CD4-positive, alpha-beta T cell treated with Interleukin-15 for 1 hour (primary cell): Measurements from ENCODE around the gene PLAAT1.

Experiments used
- DNase-seq: peaks from one replicate; pipeline ENCODE4 v3.0.0-alpha.2; 2020

PLAAT1 gene

GRCh38 chr3:193253986-193254660 is 13.1 kb downstream of the PLAAT1 start:
- no peak for DNase-seq

GRCh38 chr3:193261970-193262369 is 20.9 kb downstream of the PLAAT1 start:
- DNase-seq, result no peak

- DNase-seq, result no peak
Measured at GRCh38 chr3:193262707-193263106, 21.7 kb downstream of the PLAAT1 start.

GRCh38 chr3:193269343-193270028 is 28.5 kb downstream of the PLAAT1 start:
- DNase-seq, result no peak

- DNase-seq, result no peak
Measured at GRCh38 chr3:193270451-193270850, 29.4 kb downstream of the PLAAT1 start.

- DNase-seq, result no peak
Measured at GRCh38 chr3:193271101-193271840, 30.2 kb downstream of the PLAAT1 start.

- no peak for DNase-seq
Measured at GRCh38 chr3:193292386-193292785, 51.4 kb downstream of the PLAAT1 start.

GRCh38 chr3:193295985-193296384 is 55.0 kb downstream of the PLAAT1 start:
- DNase-seq, result no peak

- no peak for DNase-seq
Measured at GRCh38 chr3:193297421-193297820, 56.4 kb downstream of the PLAAT1 start.

GRCh38 chr3:193301433-193301832 is 60.4 kb downstream of the PLAAT1 start:
- DNase-seq, result no peak

GRCh38 chr3:193305356-193305755 is 64.3 kb downstream of the PLAAT1 start:
- DNase-seq, result no peak

- no peak for DNase-seq
Measured at GRCh38 chr3:193310914-193311723, 70.1 kb downstream of the PLAAT1 start.

- DNase-seq, result no peak
Measured at GRCh38 chr3:193313061-193313958, 72.3 kb downstream of the PLAAT1 start.

GRCh38 chr3:193314161-193314560 is 73.1 kb downstream of the PLAAT1 start:
- DNase-seq, result no peak

- DNase-seq, result no peak
Measured at GRCh38 chr3:193317682-193318300, 76.8 kb downstream of the PLAAT1 start.
